GM23338 (cell line): ENCODE results near the gene GPR176. TPM values are rescaled to one million over a fixed set of nuclear protein-coding genes. Genes with fewer than 3 reads are reported as not detected.

Source experiments
- JUNB ChIP-seq: IDR thresholded peaks from one replicate; pipeline ENCODE4 v1.6.1; 2016; ENCODE audit warnings: antibody characterized with exemption; ENCODE audit not compliant: unreplicated experiment
- POLR2AphosphoS5 ChIP-seq: IDR thresholded peaks from 2 replicates; pipeline ENCODE4 v1.6.1; 2016; ENCODE audit warnings: antibody characterized with exemption, low read depth
- REST ChIP-seq: IDR thresholded peaks from one replicate; pipeline ENCODE4 v1.6.1; 2018; ENCODE audit warnings: antibody characterized with exemption; ENCODE audit not compliant: unreplicated experiment
- ZNF114 ChIP-seq: fragments of 250-450 bp; sonication (Bioruptor Pico); IDR thresholded peaks from 2 replicates; pipeline ENCODE4 v1.5.0; 2020; ENCODE audit warnings: mild to moderate bottlenecking, moderate library complexity
- ZNF331 ChIP-seq: fragments of 250-450 bp; sonication (Bioruptor Pico); IDR thresholded peaks from 2 replicates; pipeline ENCODE4 v1.5.0; 2020; ENCODE audit warnings: low read depth, mild to moderate bottlenecking, moderate library complexity
- polyA plus RNA-seq: library from polyadenylated mRNA; unstranded; fragments of >200 nt; fragmentation: Nextera tagmentation; extraction: Ambion mirVana; gene quantifications from 2 replicates; pipeline ENCODE4 v1.2.1, GENCODE V29; 2016
- small RNA-seq: library from RNA; depleted of rRNA; stranded (forward); fragments of <200 nt; gene quantifications from one replicate; pipeline ENCODE3, GENCODE V24; 2014; ENCODE audit warnings: low replicate concordance
- total RNA-seq: library from RNA; depleted of rRNA; stranded (reverse); fragments of >200 nt; shearing (Covaris generic); gene quantifications from 2 replicates; pipeline ENCODE4 v1.2.3, GENCODE V29; 2014; rRNA removed
- TF ChIP-seq, protein P1 (sequence below): fragments of 250-450 bp; sonication (Bioruptor Pico); IDR thresholded peaks from 2 replicates; pipeline ENCODE4 v1.5.0; 2020; ENCODE audit warnings: mild to moderate bottlenecking, moderate library complexity

GPR176 gene
- total and polyA plus RNA-seq, 2 experiments from 2014 or later = 60.0 to 248 TPM

DNA sequence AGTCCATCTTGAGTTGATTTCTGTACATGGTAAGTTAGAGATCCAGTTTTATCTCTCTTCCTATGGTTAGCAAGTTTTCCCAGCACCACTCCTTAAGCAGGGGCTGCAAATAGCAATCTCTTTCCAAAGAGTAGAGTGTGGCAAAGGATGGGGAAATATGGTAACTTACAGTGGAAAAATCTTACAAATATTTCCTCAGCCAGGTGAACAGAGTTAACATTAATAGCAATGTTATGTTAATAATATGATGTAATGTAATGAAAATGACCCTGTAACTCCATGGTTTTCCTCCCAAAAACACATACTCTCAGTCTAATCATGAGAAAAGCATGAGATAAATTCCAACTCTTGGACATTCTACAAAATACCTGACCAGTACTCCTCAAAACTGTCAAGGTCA, 167.8 kb downstream of the GPR176 start (continued):
- TF ChIP-seq, protein P1, sequence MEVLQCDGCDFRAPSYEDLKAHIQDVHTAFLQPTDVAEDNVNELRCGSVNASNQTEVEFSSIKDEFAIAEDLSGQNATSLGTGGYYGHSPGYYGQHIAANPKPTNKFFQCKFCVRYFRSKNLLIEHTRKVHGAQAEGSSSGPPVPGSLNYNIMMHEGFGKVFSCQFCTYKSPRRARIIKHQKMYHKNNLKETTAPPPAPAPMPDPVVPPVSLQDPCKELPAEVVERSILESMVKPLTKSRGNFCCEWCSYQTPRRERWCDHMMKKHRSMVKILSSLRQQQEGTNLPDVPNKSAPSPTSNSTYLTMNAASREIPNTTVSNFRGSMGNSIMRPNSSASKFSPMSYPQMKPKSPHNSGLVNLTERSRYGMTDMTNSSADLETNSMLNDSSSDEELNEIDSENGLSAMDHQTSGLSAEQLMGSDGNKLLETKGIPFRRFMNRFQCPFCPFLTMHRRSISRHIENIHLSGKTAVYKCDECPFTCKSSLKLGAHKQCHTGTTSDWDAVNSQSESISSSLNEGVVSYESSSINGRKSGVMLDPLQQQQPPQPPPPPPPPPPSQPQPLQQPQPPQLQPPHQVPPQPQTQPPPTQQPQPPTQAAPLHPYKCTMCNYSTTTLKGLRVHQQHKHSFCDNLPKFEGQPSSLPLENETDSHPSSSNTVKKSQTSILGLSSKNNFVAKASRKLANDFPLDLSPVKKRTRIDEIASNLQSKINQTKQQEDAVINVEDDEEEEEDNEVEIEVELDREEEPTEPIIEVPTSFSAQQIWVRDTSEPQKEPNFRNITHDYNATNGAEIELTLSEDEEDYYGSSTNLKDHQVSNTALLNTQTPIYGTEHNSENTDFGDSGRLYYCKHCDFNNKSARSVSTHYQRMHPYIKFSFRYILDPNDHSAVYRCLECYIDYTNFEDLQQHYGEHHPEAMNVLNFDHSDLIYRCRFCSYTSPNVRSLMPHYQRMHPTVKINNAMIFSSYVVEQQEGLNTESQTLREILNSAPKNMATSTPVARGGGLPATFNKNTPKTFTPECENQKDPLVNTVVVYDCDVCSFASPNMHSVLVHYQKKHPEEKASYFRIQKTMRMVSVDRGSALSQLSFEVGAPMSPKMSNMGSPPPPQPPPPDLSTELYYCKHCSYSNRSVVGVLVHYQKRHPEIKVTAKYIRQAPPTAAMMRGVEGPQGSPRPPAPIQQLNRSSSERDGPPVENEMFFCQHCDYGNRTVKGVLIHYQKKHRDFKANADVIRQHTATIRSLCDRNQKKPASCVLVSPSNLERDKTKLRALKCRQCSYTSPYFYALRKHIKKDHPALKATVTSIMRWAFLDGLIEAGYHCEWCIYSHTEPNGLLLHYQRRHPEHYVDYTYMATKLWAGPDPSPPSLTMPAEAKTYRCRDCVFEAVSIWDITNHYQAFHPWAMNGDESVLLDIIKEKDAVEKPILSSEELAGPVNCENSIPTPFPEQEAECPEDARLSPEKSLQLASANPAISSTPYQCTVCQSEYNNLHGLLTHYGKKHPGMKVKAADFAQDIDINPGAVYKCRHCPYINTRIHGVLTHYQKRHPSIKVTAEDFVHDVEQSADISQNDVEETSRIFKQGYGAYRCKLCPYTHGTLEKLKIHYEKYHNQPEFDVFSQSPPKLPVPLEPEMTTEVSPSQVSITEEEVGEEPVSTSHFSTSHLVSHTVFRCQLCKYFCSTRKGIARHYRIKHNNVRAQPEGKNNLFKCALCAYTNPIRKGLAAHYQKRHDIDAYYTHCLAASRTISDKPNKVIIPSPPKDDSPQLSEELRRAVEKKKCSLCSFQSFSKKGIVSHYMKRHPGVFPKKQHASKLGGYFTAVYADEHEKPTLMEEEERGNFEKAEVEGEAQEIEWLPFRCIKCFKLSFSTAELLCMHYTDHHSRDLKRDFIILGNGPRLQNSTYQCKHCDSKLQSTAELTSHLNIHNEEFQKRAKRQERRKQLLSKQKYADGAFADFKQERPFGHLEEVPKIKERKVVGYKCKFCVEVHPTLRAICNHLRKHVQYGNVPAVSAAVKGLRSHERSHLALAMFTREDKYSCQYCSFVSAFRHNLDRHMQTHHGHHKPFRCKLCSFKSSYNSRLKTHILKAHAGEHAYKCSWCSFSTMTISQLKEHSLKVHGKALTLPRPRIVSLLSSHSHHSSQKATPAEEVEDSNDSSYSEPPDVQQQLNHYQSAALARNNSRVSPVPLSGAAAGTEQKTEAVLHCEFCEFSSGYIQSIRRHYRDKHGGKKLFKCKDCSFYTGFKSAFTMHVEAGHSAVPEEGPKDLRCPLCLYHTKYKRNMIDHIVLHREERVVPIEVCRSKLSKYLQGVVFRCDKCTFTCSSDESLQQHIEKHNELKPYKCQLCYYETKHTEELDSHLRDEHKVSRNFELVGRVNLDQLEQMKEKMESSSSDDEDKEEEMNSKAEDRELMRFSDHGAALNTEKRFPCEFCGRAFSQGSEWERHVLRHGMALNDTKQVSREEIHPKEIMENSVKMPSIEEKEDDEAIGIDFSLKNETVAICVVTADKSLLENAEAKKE (CRISPR knock-in tag) = no peak
- TF ChIP-seq REST (no peak), POLR2AphosphoS5 (no peak), ZNF331 (CRISPR knock-in tag) (no peak), ZNF114 (no peak), JUNB (no peak)

Small RNA genes lying within 50 kb of the gene (small RNA-seq; reads per million reads assigned to genes)
- not detected for gene RF00019

Other genes with a start within 250 kb of the GPR176 start
- gene FSIP1, start 137.4 kb downstream of the GPR176 start, total RNA-seq = 0.70 and 2.1 TPM in 2 replicates
- gene FSIP1, start 137.4 kb downstream of the GPR176 start, polyA plus RNA-seq = 0.68 and 0.92 TPM in 2 replicates
- gene EIF2AK4, start 13.8 kb upstream of the GPR176 start, total RNA-seq = 149 and 164 TPM in 2 replicates
- 456 and 490 TPM in 2 replicates for gene EIF2AK4, start 13.8 kb upstream of the GPR176 start, polyA plus RNA-seq
- 249 and 294 TPM in 2 replicates for gene SRP14, start 118.9 kb upstream of the GPR176 start, total RNA-seq
- gene SRP14, start 118.9 kb upstream of the GPR176 start, polyA plus RNA-seq = 1,410 and 1,412 TPM in 2 replicates
- 16.0 and 20.3 TPM in 2 replicates for gene BMF, start 188.6 kb upstream of the GPR176 start, total RNA-seq
- gene BMF, start 188.6 kb upstream of the GPR176 start, polyA plus RNA-seq = 2.0 and 2.5 TPM in 2 replicates
- 113 and 160 TPM in 2 replicates for gene BUB1B, start 240.8 kb upstream of the GPR176 start, total RNA-seq
- 69.3 and 77.7 TPM in 2 replicates for gene BUB1B, start 240.8 kb upstream of the GPR176 start, polyA plus RNA-seq